OCI-LY7 (cell line): ENCODE measurements around the gene POTEH. TPM values are rescaled to one million over a fixed set of nuclear protein-coding genes. Genes with fewer than 3 reads are reported as not detected.
"Not testable (repeated sequence)": the region's sequence is repeated elsewhere in the genome, so short reads cannot be mapped to it uniquely, and the experiment has no call there.

ENCODE experiments used
- BruUV-seq: library from RNA; stranded (reverse); fragments of 400-500 nt; replicated peaks from 2 replicates; lab custom pipeline; 2021; lab: Mats Ljungman, UMichigan
- CTCF ChIA-PET: fragments of 300-600 bp; sonication (Branson Sonifier 250); formaldehyde crosslinking; loops from one replicate; lab custom pipeline; 2022; ENCODE audit warnings: antibody characterized with exemption; ENCODE audit not compliant: unreplicated experiment; lab: Charles Lee
- POLR2A ChIA-PET: fragments of 300-600 bp; sonication (Branson Sonifier 250); formaldehyde crosslinking; loops from one replicate; lab custom pipeline; 2022; ENCODE audit warnings: antibody characterized with exemption; lab: Charles Lee
- DNase-seq: peaks from one replicate; pipeline ENCODE4 v3.0.0-alpha.2; 2015; ENCODE audit warnings: low spot score
- H2AFZ ChIP-seq: fragments of 200-600 bp; sonication (generic), shearing (Covaris generic); 2 replicates; pipeline ENCODE4 v1.6.1; 2014; ENCODE audit warnings: mild to moderate bottlenecking, antibody characterized with exemption, low read length, moderate library complexity
- H3K27ac ChIP-seq: fragments of 200-600 bp; sonication (generic); 2 replicates; pipeline ENCODE4 v1.5.1; 2014; ENCODE audit warnings: mixed run types, low read depth, mild to moderate bottlenecking, moderate library complexity, low read length, inconsistent platforms; ENCODE audit not compliant: poor library complexity, severe bottlenecking
- H3K36me3 ChIP-seq: fragments of 200-600 bp; sonication (generic); 2 replicates; pipeline ENCODE4 v1.6.1; 2014; ENCODE audit warnings: mild to moderate bottlenecking, antibody characterized with exemption, low read length, moderate library complexity, mixed read lengths; ENCODE audit not compliant: insufficient read depth
- H3K4me1 ChIP-seq: fragments of 200-600 bp; sonication (generic); 2 replicates; pipeline ENCODE4 v1.5.1; 2014; ENCODE audit warnings: mild to moderate bottlenecking, low read length; ENCODE audit not compliant: insufficient read depth, poor library complexity, severe bottlenecking
- H3K4me2 ChIP-seq: fragments of 200-600 bp; sonication (generic); 2 replicates; pipeline ENCODE4 v1.6.1; 2014; ENCODE audit warnings: mild to moderate bottlenecking, low read length
- H3K4me3 ChIP-seq: fragments of 200-600 bp; sonication (generic); 2 replicates; pipeline ENCODE4 v1.5.1; 2014; ENCODE audit warnings: mild to moderate bottlenecking, low read depth, low read length; ENCODE audit not compliant: poor library complexity, severe bottlenecking
- H3K79me2 ChIP-seq: fragments of 200-600 bp; sonication (generic); 2 replicates; pipeline ENCODE4 v1.6.1; 2016; ENCODE audit warnings: low read depth, mild to moderate bottlenecking, low read length, moderate library complexity, mixed read lengths; ENCODE audit not compliant: insufficient read depth
- H3K9me2 ChIP-seq: fragments of 200-600 bp; sonication (generic); 2 replicates; pipeline ENCODE4 v1.6.1; 2016; ENCODE audit warnings: mild to moderate bottlenecking, low read length, mixed read lengths; ENCODE audit not compliant: insufficient read depth
- H3K9me3 ChIP-seq: fragments of 200-600 bp; sonication (generic); 2 replicates; pipeline ENCODE4 v1.6.1; 2014; ENCODE audit warnings: mild to moderate bottlenecking, mixed run types, low read length, mixed read lengths
- H4K20me1 ChIP-seq: fragments of 200-600 bp; sonication (generic); 2 replicates; pipeline ENCODE4 v1.6.1; 2014; ENCODE audit warnings: mild to moderate bottlenecking, antibody characterized with exemption, low read length, moderate library complexity, mixed read lengths; ENCODE audit not compliant: insufficient read depth
- intact Hi-C: fragments of 100-400 bp; cut with micrococcal nuclease; formaldehyde crosslinking; loops from one replicate; pipeline ENCODE4 v1.10.0; 2022; ENCODE audit not compliant: unreplicated experiment
- small RNA-seq: library from RNA; depleted of rRNA; stranded (forward); fragments of <200 nt; gene quantifications from one replicate; pipeline ENCODE3, GENCODE V24; 2014
- total RNA-seq, 2 experiments: library from RNA; depleted of rRNA in 1 of 2; stranded (reverse); fragments of >200 nt in 1 of 2; shearing (Covaris generic) in 1 of 2; gene quantifications; 2 replicates each; pipeline ENCODE4 v1.2.3, GENCODE V29; 2014 to 2022

The POTEH gene
- total RNA-seq, 2 experiments from 2014 or later = 0.79 to 1.2 TPM

DNA sequence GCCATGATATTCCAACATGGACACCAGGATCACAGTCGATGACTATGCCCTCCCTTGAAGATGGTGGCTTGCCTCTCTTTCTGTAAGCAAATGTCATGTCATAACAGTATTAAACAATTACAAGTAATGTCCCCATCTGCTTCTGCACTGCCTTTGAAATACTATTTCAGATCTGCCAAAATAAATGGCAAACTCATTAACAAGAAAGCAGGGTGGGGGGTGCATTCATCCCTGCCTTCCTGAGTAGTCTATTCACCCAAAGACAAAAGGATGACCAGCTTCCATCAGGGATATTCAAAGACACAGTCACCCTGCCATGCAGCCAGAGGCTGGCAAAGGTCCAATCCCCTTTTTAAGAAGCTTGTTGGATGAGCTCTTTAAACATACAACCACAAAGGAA, 73.7 kb downstream of the POTEH start:
- BruUV-seq, POLR2A ChIA-PET, intact Hi-C loops: not testable (repeated sequence)

More for the DNA sequence above, 73.7 kb downstream of the POTEH start:
- H2AFZ ChIP-seq, H3K4me2 ChIP-seq, H3K36me3 ChIP-seq, H3K79me2 ChIP-seq, H4K20me1 ChIP-seq, H3K4me3 ChIP-seq, H3K27ac ChIP-seq, H3K9me3 ChIP-seq, H3K4me1 ChIP-seq, DNase-seq, CTCF ChIA-PET, H3K9me2 ChIP-seq: not testable (repeated sequence)

Small RNA genes lying within 50 kb of the gene (small RNA-seq; reads per million reads assigned to genes)
- gene RNU6-816P = not detected

Other genes starting within 250 kb of the POTEH start
- not detected in 2 replicates for gene OR11H1, start 161.8 kb upstream of the POTEH start, total RNA-seq (2014; rRNA removed; shearing (Covaris generic))
- gene OR11H1, start 161.8 kb upstream of the POTEH start, total RNA-seq (2022) = not detected in 2 replicates